NOMO-1 treated with DMSO at 0.1 percent for 48 hours (cell line): ENCODE data around the gene MGAT4B.

ENCODE experiments used
- DNase-seq: peaks from one replicate; lab custom pipeline; 2025; ENCODE audit not compliant: unreplicated experiment; lab: John Stamatoyannopoulos, UW

MGAT4B gene

DNA sequence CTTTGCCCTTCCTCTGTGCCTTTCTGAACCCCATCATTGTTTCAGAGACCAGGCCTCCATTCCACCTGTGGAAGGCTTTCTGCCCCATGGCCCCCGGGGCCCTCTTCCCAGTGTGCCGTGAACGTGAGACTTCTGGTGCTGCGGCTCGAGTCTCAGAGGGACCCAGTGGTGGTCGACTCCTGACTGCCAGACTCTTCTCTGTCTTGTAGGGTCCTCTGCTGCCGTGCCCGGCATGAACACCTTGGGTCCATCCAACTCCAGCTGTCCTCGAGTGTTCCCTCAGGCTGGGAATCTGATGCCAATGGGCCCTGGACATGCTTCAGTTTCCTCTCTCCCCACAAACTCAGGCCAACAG lies 33.0 kb downstream of the MGAT4B start:
- DNase-seq, result no peak

DNA sequence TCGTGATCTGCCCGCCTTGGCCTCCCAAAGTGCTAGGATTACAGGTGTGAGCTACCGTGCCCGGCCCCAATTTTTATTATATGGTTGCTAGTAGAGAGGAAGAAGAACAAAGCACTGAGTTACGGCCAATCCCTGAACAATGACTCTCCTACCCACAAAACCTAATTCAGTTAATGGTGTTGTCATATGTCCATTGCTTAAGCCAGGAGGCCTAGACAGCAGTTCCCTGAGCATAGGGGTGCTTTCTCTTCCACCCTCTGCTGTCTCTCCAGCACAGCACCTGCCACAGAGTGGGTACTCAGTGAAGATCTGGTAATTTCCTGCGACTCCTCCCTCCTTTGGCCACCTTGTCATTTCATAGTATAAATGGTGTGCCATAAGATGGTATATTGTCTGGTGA lies 34.3 kb downstream of the MGAT4B start:
- peak; percentile 91 for DNase-seq

DNA sequence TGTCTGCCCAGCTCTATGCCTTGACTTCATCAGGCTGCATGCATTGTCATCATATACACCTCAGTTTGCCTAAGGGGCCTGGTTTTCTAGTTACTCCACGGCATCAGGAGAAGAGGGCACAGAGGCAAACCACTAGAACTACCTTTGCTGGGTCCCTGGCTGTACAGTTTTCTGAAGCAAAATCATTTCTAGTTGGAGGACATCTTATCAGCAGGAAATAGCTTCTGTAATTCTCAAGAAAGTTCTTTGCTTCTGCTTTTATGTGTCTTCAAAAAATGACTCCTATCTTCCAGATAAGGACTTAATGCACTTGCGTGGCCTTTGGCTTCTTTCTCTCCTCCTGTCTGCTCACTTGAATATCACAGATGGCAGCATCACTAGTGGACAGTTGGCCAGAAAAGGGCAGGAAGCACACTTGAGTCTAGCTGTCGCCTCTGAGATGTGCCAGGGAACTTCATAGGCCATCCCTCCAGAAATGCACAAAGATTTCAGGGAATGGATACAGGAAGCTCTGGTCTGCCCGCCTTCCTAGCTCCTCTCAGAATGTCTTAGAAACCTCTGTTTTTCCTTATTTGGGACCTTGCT lies 35.3 kb downstream of the MGAT4B start:
- DNase-seq, result peak; percentile 19

DNA sequence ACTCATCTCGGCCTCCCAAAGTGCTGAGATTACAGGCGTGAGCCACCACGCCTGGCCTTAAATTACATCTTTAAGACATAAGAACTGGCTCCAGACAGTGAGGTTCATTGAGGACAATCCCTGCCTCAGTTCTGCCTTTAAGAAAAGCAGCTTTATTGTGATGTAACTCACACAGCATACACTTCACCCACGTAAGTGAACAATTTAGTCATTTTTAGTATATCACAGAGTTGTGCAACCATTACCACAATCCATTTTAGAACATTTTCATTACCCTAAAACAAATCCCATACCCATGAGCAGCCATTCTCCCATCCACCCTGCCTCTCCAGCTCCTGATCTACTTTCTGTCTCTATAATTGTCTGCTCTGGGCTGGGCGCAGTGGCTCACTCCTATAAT lies 36.9 kb downstream of the MGAT4B start:
- DNase-seq, result peak; percentile 65

DNA sequence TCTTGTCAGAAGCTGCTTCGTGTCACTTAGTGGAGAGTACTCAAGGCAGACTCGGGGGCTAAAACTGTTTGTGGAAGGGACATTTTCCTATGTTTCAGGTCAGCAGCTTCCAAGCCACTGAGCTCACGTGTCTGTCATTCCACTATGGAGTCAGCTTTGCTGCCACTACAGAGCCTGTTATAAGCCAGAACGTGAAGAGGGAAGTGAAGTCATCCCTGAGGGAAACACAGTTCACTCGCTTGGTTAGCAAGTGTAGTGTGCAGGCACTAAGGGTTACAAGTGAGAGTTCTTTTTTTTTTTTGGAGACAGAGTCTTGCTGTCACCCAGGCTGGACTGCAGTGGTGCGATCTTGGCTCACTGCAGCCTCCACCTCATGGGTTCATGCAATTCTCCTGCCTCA lies 37.4 kb downstream of the MGAT4B start:
- DNase-seq, result no peak

DNA sequence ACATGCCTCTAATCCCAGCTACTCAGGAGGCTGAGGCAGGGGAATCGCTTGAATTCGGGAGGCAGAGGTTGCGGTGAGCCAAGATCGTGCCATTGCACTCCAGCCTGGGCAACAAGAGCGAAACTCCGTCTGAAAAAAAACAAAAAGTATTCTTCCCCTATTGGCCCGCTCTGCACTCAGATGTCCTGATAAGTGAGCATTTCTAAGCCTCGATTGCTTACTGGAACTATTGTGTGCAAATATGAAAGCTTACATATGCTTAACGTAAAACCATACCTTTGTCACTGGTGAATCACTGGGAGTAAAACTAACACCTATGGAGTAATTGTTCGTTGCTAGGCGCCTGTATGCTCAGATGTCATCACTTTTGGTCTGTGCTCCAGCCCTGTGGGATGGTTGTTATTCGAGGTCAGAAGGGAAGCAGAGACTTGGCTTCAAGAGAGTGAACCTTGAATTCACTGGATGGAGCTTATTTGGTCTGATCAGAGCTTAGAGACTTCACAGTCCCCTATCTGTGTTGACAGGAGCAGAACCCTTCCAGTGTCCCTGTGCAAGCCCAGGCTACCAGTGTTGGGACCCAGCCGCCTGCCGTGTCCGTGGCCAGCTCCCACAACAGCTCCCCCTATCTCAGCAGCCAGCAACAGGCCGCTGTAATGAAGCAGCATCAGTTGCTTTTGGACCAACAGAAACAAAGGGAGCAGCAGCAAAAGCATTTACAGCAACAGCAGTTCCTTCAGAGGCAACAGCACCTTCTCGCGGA lies 38.2 kb downstream of the MGAT4B start:
- no peak for DNase-seq

DNA sequence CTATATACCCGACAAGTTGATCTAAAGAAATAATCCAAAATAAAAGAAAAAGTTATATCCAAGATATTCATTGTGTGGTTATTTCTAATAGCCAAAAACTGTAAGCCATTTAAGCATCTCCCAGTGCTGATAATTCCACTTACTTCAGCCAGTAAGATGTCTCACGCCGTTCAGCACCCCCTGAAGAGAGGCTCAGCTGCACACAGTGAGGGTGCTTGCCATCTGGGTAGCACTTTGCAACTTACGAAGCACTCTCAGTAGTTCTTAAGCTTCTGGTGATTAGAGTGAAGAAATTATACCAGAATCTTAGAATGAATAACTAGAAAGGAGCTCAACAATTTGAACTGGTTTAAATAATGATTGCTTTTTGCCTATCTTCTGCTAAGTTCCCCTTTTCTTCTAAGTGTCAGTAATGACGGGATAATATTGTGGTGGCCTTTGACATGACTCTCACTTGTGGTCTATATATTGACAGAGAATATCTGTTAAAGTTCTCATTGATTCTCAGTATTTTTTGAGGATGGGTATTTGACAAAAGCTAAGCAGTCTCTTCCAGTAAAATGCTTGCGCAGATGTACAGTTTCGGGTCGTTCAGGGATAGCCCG lies 39.1 kb downstream of the MGAT4B start:
- peak; percentile 82 for DNase-seq

DNA sequence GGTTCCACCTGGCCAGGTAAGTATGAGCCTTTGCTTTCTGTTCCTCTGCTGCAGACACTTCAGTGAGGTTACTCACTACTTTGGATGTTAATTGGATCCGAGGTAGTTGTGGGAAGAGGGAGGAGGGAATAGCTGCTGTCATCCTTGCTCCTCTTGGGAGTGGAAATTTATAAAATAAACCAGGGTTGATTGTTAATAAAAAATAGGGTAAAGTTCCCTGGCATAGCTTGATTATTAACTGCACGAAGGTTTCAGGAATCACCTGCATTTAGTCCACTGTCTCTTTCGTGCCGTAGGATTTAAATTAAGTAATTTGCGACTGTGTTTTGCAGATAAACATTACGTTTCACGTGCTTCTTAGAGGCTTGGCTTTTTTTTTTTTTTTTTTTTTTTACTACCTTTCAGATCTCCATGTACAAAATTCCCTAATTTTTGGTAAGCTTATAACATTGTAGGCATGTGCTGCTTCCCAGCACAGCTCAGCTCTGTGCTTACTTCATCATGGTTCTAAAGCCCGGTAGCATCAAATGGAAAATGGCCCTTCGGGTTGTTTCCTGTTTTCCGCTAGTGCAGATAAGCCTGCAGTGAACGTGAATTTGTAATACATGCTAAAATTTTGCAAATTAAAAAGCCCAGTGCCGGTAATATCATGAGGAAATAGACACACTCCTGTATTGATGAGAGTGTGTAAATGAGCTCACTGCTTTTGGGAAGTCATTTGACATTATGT lies 39.8 kb downstream of the MGAT4B start:
- DNase-seq, result no peak

DNA sequence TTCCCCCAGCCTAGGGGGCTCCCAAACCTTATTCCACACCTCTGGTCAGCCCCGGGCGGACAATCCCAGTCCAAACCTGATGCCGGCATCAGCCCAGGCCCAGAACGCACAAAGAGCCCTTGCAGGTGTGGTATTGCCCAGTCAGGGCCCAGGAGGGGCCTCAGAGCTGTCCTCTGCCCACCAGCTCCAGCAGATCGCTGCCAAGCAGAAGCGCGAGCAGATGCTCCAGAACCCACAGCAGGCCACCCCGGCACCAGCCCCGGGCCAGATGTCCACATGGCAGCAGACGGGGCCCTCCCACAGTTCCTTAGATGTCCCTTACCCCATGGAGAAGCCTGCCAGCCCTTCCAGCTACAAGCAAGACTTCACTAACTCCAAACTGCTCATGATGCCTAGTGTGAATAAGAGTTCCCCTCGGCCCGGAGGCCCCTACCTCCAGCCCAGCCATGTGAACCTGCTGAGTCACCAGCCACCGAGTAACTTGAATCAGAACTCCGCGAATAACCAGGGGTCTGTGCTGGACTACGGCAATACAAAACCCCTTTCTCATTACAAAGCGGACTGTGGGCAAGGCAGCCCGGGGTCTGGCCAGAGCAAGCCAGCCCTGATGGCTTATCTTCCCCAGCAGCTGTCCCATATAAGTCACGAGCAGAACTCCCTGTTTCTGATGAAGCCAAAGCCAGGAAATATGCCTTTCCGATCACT lies 40.5 kb downstream of the MGAT4B start:
- peak; percentile 30 for DNase-seq

DNA sequence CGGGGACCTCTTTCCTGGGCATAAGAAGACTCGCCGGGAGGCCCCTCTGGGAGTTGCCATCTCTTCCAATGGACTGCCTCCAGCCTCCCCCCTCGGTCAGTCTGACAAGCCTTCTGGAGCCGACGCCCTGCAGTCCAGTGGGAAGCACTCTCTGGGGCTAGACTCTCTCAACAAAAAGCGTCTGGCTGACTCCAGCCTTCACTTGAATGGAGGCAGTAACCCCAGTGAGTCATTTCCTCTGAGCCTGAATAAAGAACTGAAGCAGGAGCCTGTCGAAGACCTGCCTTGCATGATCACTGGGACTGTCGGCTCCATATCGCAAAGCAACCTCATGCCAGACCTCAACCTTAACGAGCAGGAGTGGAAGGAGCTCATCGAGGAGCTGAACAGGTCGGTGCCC lies 41.3 kb downstream of the MGAT4B start:
- peak; percentile 60 for DNase-seq

DNA sequence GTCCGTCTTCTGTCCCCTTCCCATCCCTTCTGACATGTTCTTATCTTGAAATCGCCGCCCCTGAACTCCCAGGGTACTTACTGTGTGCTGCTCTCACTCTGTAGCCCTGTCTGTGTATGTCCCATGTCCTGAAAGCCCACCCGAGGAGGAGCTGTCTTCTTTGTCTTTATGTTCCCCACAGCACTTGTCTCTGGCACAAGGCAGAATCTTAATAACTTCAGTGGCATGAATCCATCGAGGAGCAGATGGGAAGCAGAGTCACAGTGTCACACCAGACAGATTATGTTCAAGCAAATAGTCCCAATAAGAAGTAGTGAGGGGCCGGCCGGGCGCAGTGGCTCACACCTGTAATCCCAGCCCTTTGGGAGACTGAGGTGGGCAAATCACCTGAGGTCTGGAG lies 42.6 kb downstream of the MGAT4B start:
- DNase-seq, result no peak

DNA sequence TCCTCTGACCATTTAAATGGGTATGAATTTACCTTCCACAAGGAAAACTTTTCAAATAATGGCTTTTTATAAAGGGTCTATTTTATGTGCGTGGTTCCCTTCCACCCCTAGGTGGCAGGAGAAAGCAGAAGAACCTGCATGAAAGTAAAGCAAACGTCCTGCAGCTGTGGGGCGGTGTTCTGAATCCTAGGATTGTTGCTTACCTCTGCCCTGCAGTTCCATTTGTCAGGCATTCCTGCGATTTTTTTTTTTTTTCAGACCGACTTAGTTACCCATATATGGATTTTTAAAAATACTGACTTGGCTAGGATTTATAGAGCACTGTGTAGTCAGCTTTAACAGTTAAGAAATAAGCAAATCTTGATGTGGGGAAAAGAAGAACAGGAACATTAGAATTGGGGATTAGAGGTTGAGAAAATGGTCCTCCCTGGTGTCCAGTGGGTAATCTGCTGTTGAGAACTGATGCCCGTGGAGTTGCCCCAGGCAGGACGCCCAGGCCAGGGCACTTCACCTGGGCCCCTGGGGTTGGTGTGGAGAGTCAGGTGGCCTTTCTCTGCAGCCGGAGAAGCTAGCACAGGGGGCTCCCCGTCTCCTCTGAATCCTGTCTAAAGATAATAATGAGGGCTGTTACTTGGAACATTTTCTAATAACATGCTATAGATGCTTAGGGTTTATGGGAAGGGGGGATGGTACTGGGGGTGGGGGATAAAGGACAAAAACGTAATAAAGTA lies 43.3 kb downstream of the MGAT4B start:
- DNase-seq, result peak; percentile 51

DNA sequence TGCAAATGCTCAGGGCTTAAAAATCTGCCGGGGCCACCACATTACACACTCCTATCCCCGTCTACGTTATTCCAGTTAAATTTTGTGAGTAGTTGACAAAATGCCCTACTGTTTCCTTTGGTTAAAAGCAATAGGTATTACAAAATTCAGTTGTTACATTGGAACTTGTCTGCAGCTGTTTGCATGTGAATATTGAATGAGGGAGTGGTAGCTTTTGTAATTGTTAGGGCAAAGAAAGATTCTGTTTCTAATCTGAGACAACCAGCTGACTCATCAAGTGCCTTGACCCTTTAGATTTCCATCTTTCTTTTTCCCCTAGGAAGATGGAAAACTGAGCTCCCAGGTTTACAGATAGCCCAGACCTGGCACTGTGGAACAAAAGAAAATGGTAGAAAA lies 43.9 kb downstream of the MGAT4B start:
- no peak for DNase-seq

DNA sequence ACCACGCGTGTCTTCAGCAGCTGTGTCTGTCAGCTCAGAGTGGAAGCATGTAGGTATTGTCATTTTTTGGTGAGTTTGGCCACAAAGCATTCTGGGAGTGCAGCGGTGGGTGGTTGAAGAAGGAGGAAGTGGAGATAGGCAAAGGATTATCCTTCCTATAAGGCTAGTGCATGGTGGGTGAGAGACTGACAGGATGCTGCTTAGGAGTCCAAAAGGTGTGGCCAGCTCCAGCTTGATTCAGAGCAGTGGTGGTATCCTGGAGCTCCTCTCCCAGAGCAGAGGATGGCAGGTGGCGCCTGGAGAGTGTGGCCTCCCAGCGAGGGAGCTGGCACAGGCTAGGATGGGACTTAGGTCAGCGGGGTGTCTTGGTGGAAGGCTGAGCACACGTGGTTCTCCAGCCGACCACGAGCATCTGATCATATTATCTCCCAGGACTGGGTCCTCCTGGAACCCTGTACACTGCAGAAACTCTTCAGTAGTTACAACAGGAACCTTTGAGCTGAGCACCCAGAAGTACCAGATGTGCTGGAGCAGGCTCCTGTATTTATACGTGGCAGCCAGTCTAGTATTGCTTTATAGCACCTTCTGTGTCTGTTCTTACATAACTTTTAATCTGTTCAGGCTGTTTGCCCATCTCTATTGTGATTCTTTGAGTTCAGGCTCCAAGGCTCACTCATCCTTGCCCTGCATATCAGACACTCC lies 44.4 kb downstream of the MGAT4B start:
- peak; percentile 68 for DNase-seq

DNA sequence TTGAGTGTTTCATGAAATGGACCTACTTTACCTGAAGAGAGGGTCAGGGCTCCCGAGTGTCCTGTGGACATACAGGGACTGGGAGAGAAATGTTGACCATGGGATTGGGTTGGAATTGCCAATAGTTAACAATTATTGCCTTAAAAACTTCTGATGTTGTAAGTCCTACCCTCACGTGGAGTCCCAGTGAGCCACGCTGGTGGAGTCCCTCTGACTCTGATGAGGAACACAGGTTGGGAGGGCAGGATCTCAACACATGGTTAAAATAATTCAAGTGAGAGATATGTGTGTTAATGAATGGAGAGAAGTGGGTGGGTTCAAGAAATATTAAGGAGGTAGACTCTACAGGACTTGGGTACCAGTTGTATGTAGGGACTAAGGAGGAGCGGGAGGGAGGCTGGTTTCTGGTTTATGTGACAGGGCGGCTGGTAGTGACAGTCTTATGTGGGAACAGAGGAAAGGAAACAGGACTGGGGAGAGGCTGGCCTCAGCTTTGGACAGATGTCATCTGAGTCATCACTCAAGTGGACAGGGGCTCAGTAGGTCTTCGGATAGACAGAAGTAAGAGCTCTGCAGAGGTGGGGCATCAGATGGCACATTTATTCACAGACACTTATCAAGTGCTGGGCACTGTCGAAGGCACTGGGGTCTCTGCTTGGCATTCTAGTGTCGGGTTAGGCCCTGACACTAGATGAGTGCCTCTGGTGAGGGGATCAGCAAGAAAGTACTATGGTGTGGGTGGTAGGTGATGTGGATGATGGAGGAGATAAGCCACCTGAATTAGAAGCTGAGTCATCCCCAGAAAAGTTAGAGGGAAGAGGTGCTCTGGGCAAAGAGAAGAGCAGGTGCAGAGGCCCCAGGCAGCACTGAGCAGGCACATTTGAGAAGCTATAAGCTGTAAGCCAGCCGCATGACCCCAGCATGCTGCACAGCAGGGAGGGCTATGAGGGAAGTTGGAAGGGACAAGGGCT lies 46.8 kb downstream of the MGAT4B start:
- DNase-seq, result no peak

DNA sequence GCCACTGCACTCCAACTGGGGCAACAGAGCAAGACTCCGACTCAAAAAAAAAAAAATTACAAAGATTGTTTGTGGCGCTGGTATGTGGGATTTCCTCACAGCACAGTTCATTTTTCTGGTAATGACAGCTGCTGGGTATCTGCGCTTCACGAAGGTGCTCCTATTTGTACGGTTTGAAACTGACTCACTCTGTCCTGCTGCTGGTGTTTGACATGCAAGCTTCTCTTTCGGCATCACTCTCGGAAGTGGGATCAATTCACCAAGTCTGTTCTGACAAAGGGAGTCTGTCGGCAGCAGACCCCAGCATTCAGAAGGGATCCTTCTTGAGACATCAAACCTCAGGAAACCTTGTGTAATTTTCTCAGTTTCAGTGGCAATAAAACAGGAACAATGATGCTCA lies 47.7 kb downstream of the MGAT4B start:
- peak; percentile 89 for DNase-seq

DNA sequence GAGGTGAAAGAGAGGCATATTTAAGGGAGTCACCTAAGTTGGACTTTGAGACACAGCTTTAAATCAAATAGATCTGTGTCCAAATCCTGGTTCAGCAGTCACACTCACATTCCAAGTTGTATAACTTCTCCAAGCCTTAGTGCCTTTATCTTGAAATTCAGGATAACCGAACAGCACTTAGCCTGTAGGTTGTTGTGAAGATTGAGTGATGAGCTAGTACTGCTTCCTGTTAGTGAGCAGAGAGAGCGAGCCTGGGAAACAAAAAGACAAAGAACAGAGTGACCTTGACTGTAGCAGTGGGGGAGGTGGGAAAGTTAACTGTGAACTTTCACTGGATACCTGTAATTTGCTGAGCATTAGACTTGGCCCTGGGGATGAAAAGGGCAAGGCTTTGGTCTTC lies 51.6 kb downstream of the MGAT4B start:
- DNase-seq, result no peak

DNA sequence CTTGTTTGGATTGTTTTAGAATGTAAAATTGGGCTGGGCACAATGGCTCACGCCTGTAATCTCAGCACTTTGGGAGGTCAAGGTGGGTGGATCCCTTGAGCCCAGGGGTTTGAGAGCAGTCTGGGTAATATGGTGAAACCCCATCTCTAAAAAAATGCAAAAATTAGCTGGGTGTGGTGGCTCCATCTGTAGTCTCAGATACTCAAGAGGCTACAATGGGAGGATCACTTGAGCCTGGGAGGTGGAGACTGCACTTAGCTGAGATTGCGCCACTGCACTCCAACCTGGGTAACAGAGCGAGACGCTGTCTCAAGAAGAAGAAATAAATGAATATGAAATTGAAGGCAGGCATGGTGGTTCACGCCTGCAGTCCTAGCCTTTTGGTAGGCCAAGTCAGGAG lies 52.7 kb downstream of the MGAT4B start:
- no peak for DNase-seq
